ENCODE data around the gene DNAJB12. TPM values are rescaled to one million over a fixed set of nuclear protein-coding genes. Genes with fewer than 3 reads are reported as not detected.

Gene DNAJB12
- total RNA-seq, 1 experiment from 2014 or later = 68.1 TPM

GRCh38 chr10:72283131-72283530 lies 71.6 kb downstream of the DNAJB12 start:
- no peak overlapping the region for H3K4me3 Mint-ChIP-seq (ENCODE audit: unreplicated experiment)
- intact Hi-C loops (cut with micrococcal nuclease) = no loop called here
- no peaks in the 10 kb centered on the region for H3K9me3 Mint-ChIP-seq (ENCODE audit: unreplicated experiment)
- H3K36me3 Mint-ChIP-seq (ENCODE audit: insufficient read depth, unreplicated experiment) = no peaks in the 10 kb centered on the region
- peaks cover 10% of the 10 kb centered on the region for H3K4me1 Mint-ChIP-seq (ENCODE audit: insufficient read depth, unreplicated experiment)
- POLR2A ChIA-PET = interaction anchor here (0.7 to 2.6 kb wide), 4 partner anchors 9 to 213 kb away, joined by 3 to 16 read pairs (median 8); no protein-coding TSS in a partner anchor
- TF ChIP-seq CTCF (IDR thresholded peaks at IDR 0.05; ENCODE audit: unreplicated experiment) = no peak
- CTCF ChIA-PET = interaction anchor here (0.9 to 2.4 kb wide), 3 partner anchors 7 to 155 kb away, joined by 3 to 9 read pairs (median 5); no protein-coding TSS in a partner anchor
- no peaks in the 10 kb centered on the region for H3K27me3 Mint-ChIP-seq (ENCODE audit: insufficient read depth, unreplicated experiment)
- no TSS peak for BruUV-seq (replicated peaks)
- no peak for DNase-seq (ENCODE audit: unreplicated experiment)
- no peak overlapping the region for H3K27ac Mint-ChIP-seq (ENCODE audit: low read depth, unreplicated experiment)

Other genes with a start within 250 kb of the DNAJB12 start
- 97.0 and 110 TPM in 2 replicates for gene ANAPC16, start 138.9 kb downstream of the DNAJB12 start, total RNA-seq (2022)
- gene ASCC1, start 138.6 kb downstream of the DNAJB12 start, total RNA-seq (2022) = 26.3 and 31.6 TPM in 2 replicates
- 698 and 872 TPM in 2 replicates for gene DDIT4, start 81.0 kb downstream of the DNAJB12 start, total RNA-seq (2022)

Data from MCF 10A (cell line).